A673 (cell line): ENCODE data around the gene NPVF. TPM values are rescaled to one million over a fixed set of nuclear protein-coding genes. Genes with fewer than 3 reads are reported as not detected.

ENCODE experiments used
- BruUV-seq: library from RNA; stranded (reverse); fragments of 400-500 nt; replicated peaks from 2 replicates; lab custom pipeline; 2021; lab: Mats Ljungman, UMichigan
- CTCF ChIA-PET: fragments of 300-600 bp; sonication (Branson Sonifier 250); formaldehyde crosslinking; loops from one replicate; lab custom pipeline; 2022; ENCODE audit warnings: antibody characterized with exemption; lab: Charles Lee
- POLR2A ChIA-PET: fragments of 300-600 bp; sonication (Branson Sonifier 250); formaldehyde crosslinking; loops from one replicate; lab custom pipeline; 2022; ENCODE audit warnings: antibody characterized with exemption; ENCODE audit not compliant: low non-redundant PET; lab: Charles Lee
- DNase-seq: peaks from one replicate; pipeline ENCODE4 v3.0.0-alpha.2; 2015; ENCODE audit warnings: low spot score
- H3K27ac ChIP-seq: fragments of 200-600 bp; sonication (generic); 2 replicates; pipeline ENCODE4 v1.5.1; 2016; ENCODE audit warnings: mixed run types, low read depth, mild to moderate bottlenecking, mixed read lengths, antibody characterized with exemption, low read length; ENCODE audit not compliant: poor library complexity, severe bottlenecking
- H3K27me3 ChIP-seq: fragments of 200-600 bp; sonication (generic); replicated peaks from 2 replicates; pipeline ENCODE4 v1.6.1; 2017; ENCODE audit warnings: mixed run types, low read depth, mild to moderate bottlenecking, mixed read lengths, antibody characterized with exemption, low read length; ENCODE audit not compliant: insufficient read depth, poor library complexity
- H3K36me3 ChIP-seq: fragments of 200-600 bp; sonication (generic); 2 replicates; pipeline ENCODE4 v1.6.1; 2016; ENCODE audit warnings: mixed run types, mild to moderate bottlenecking, mixed read lengths, antibody characterized with exemption, low read length; ENCODE audit not compliant: insufficient read depth, poor library complexity, severe bottlenecking
- H3K4me1 ChIP-seq: fragments of 200-600 bp; sonication (generic); 2 replicates; pipeline ENCODE4 v1.6.1; 2017; ENCODE audit warnings: mixed run types, mild to moderate bottlenecking, mixed read lengths, antibody characterized with exemption, low read length; ENCODE audit not compliant: insufficient read depth, poor library complexity, severe bottlenecking
- H3K4me3 ChIP-seq: fragments of 200-600 bp; sonication (generic); 2 replicates; pipeline ENCODE4 v1.5.1; 2016; ENCODE audit warnings: low read depth, mixed run types, mild to moderate bottlenecking, mixed read lengths, low read length; ENCODE audit not compliant: poor library complexity, severe bottlenecking
- H3K9me3 ChIP-seq: fragments of 200-600 bp; sonication (generic); 2 replicates; pipeline ENCODE4 v1.6.1; 2016; ENCODE audit warnings: mixed run types, low read depth, mild to moderate bottlenecking, mixed read lengths, antibody characterized with exemption, low read length; ENCODE audit not compliant: poor library complexity, severe bottlenecking
- CTCF ChIP-seq: fragments of 300-800, 200-600 bp; sonication (generic); conservative IDR thresholded peaks from 2 replicates; pipeline ENCODE4 v1.5.1; 2017; ENCODE audit warnings: low read depth, mild to moderate bottlenecking, antibody characterized with exemption, low read length, moderate library complexity, mixed read lengths
- EZH2 ChIP-seq: fragments of 200-600 bp; sonication (generic); IDR thresholded peaks from 2 replicates; pipeline ENCODE4 v1.6.1; 2017; ENCODE audit warnings: borderline replicate concordance, low read depth, mild to moderate bottlenecking, mixed read lengths, antibody characterized with exemption, low read length; ENCODE audit not compliant: poor library complexity, severe bottlenecking
- intact Hi-C: fragments of 100-400 bp; cut with micrococcal nuclease; formaldehyde crosslinking; loops from one replicate; pipeline ENCODE4 v1.10.0; 2022; ENCODE audit not compliant: unreplicated experiment
- total RNA-seq: library from RNA; stranded (reverse); gene quantifications from 2 replicates; pipeline ENCODE4 v1.2.3, GENCODE V29; 2021

Gene NPVF
- total RNA-seq, 1 experiment from 2014 or later, result not detected

GRCh38 chr7:25186436-25186835, 41.9 kb downstream of the NPVF start:
- BruUV-seq, result no TSS peak
- intact Hi-C loops, result no loop called here
- TF ChIP-seq CTCF (no peak), EZH2 (no peak)

GRCh38 chr7:25181532-25181931, 46.8 kb downstream of the NPVF start:
- TF ChIP-seq EZH2 (no peak), CTCF (no peak)
- no peak for DNase-seq
- Histone ChIP-seq H3K27ac (no peak overlapping the region), H3K4me1 (peaks cover 3% of the 10 kb centered on the region), H3K9me3 (no peaks in the 10 kb centered on the region), H3K4me3 (no peak overlapping the region), H3K27me3 (peaks cover 3% of the 10 kb centered on the region), H3K36me3 (no peaks in the 10 kb centered on the region)
- no TSS peak for BruUV-seq
- intact Hi-C loops, result no loop called here
- CTCF ChIA-PET, result no interaction called here
- POLR2A ChIA-PET, result no interaction called here

More at GRCh38 chr7:25186436-25186835, 41.9 kb downstream of the NPVF start:
- Histone ChIP-seq H3K4me1 (no peaks in the 10 kb centered on the region), H3K27ac (no peak overlapping the region), H3K4me3 (no peak overlapping the region), H3K9me3 (no peaks in the 10 kb centered on the region), H3K36me3 (no peaks in the 10 kb centered on the region), H3K27me3 (peaks cover 3% of the 10 kb centered on the region)
- no peak for DNase-seq
- ChIA-PET CTCF (no interaction called here), POLR2A (interaction anchor here (0.6 kb wide), 1 partner anchor 61 kb away, joined by 13 read pairs; no protein-coding TSS in a partner anchor)

GRCh38 chr7:25180946-25181345, 47.3 kb downstream of the NPVF start:
- intact Hi-C loops, result no loop called here
- POLR2A ChIA-PET, result no interaction called here
- peaks cover 3% of the 10 kb centered on the region for H3K4me1 ChIP-seq
- BruUV-seq, result no TSS peak
- H3K4me3 ChIP-seq, result peak overlapping the region; percentile 60
- H3K9me3 ChIP-seq, result no peaks in the 10 kb centered on the region
- H3K36me3 ChIP-seq, result no peaks in the 10 kb centered on the region
- peaks cover 3% of the 10 kb centered on the region for H3K27me3 ChIP-seq
- 0 out of 2 replicates have a peak, but pooled peaks have one; percentile 11 for TF ChIP-seq CTCF
- no peak for TF ChIP-seq EZH2
- H3K27ac ChIP-seq, result no peak overlapping the region
- peak; percentile 28 for DNase-seq
- CTCF ChIA-PET, result interaction anchor here (0.6 to 1.0 kb wide), 4 partner anchors 10 to 55 kb away, joined by 3 to 5 read pairs (median 4); partner anchors contain the start of gene CYCS
